GM21737 (cell line): ENCODE results near the gene CAP2.
"Not testable (repeated sequence)": the region's sequence is repeated elsewhere in the genome, so short reads cannot be mapped to it uniquely, and the experiment has no call there.

Experiments
- ATAC-seq: cut with Tn5 transposase; IDR thresholded peaks from one replicate; pipeline ENCODE4 v1.9.1; 2021; ENCODE audit warnings: mild to moderate bottlenecking, moderate library complexity; ENCODE audit not compliant: unreplicated experiment

Gene CAP2

DNA sequence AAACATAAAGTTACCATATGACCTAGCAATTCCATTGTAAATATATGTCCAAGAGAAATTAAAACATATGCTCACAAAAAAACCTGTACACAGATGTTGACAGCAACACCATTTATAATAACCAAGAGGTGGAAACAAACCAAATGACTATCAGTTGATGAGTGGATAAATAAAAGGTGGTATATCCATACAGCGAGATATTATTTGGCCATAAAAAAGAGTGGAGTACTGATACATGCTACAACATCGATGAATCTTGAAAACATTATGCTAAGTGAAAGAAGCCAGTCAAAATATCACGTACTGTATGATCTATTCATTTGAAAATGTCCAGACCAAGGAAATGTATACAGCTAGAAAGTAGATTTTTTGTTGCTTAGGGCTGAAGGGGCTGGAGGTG lies 2.9 kb downstream of the CAP2 start:
- ATAC-seq: no peak

DNA sequence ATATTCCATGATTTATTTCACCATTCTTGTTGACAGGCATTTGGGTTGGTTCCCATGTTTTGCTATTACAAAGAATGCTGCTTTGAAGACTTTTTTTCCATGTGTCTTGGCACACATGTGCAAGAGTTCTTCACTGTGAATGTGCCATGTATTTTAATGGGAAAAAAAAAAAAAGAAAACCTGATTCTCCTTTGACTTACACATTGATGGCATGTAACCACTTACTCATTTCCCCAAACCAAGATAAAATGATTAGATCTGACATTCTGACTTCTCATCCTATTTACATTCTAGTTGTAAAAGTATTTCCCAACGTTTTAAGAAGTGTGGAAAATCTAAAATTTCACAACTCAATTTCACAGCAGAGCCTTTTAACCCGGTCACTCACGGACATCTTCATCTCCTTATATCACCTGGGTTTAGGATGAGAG lies 4.4 kb downstream of the CAP2 start:
- ATAC-seq: no peak

DNA sequence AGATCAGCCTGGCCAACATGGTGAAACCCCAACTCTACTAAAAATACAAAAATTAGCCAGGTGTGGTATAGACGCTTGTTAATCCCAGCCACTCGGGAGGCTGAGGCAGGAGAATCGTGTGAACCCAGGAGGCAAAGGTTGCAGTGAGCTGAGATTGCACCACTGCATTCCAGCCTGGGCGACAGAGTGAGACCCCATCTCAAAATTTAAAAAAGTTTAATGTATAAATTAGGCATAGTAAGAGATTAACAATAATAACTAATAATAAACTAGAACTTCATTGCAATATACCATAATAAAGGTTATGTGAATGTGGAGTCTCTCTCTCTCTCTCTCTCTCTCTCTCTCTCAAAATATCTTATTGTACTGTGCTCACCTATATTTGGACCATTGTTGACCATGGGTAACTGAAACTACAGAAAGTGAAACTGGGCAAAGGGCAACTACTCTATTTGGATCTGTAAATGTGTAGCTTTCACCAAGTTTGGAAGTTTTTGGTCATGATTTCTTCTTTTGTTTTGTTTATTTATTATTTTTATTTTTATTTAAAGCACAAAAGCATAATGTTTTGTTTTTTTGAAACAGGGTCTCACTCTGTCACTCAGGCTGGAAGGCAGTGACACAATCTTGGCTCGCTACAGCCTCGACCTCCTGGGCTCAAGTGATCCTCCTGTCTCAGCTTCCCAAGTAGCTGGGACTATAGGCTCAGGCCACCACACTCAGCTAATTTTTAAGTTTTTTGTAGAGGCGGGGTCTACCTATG lies 12.0 kb downstream of the CAP2 start:
- ATAC-seq: not testable (repeated sequence)

DNA sequence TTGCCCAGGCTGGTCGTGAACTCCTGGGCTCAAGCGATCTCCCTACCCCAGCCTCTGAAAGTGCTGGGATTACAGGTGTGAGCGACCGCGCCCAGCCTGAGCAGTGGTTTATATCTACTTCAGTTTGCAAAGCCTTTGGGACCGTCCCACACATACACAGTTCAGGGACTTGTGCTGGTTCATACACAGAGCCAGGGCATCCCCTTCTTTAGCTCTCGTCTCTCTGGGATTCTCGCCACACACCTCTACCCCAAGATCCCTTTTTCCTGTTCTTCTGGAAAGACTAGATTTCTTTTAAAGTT lies 12.5 kb downstream of the CAP2 start:
- ATAC-seq: no peak

DNA sequence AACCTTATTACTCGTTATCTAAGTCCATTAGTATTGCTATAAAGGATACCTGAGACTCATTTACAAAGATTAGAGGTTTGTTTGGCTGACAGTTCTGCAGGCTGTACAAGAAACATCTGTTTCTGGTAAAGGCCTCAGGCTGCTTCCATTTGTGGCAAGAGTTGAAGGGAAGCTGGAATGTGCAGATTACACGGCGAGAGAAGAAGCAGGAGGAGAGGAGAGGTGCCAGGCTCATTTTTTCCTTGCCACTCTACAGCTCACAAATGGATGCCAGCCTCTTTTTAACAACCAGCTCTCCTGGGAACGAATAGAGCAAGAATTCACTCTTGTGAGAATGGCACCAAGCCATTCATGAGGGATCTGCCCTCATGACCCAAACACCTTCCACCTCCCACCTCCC lies 14.7 kb downstream of the CAP2 start:
- ATAC-seq: no peak

DNA sequence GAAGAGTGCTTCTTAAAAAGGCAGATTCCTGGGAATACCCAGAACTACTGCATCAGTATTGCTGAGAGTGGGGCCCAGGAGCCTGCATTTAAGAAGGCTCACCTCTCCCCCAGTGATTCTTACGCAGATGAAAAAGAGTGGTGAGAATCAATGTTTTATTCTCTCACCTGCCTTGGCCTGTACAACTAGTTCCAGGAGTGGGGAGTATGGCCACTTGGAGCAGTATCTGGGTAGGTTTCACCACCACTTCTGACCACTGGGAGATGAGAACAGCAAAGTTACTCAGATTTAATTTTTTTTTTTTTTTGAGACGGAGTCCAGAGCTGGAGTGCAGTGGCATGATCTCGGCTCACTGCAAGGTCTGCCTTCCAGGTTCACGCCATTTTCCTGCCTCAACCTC lies 16.9 kb downstream of the CAP2 start:
- no peak for ATAC-seq

DNA sequence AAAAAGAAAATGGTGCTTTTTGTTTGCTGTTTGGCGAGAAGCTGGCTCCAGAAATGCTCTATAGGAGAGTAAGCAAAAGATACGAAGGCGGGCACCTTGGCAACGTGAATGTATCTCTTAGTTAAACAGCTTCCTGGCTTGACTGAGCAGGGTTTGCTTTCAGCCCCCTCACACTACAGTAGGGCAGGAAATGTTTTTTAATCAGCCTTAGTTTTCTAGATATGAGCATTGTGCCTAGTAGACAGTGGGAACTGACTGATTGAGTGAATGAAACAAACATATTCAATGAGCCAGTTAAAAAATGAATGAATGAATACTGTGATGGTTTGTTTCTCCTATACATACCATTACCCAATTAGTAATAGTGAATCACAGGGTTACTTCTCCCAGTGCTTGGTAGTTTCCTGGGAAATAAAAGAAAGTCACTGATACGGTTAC lies 19.9 kb downstream of the CAP2 start:
- ATAC-seq: no peak

DNA sequence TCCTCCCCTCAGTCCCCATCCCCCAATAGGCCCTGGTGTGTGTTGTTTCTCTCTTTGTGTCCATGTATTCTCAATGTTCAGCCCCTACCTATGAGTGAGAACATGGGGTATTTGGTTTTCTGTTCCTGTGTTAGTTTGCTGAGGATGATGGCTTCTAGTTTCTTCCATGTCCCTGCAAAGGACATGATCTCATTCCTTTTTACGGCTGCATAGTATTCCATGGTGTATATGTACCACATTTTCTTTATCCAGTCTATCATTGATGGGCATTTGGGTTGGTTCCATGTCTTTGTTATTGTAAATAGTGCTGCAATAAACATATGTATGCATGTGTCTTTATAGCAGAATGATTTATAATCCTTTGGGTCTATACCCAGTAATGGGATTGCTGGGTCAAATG lies 21.0 kb downstream of the CAP2 start:
- not testable (repeated sequence) for ATAC-seq

DNA sequence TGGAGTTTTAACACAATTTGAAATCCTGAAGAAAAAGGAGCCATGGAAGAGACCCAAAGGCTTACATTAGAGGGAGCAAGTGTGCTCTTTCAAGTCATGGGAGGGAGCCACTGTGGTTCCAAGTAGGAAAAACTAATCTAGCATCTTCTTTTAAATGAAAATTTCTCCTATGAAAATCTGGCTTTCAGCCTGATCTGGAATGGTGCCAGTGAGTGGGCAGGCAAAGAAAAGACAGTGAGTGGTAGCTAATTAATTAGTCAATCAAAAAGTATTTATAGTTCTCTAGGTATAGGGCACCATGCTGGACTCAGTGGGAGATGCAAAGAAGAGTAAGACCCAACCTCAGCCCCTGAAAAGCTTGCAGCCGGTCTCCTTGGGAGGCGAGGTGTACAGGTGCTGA lies 21.9 kb downstream of the CAP2 start:
- no peak for ATAC-seq

DNA sequence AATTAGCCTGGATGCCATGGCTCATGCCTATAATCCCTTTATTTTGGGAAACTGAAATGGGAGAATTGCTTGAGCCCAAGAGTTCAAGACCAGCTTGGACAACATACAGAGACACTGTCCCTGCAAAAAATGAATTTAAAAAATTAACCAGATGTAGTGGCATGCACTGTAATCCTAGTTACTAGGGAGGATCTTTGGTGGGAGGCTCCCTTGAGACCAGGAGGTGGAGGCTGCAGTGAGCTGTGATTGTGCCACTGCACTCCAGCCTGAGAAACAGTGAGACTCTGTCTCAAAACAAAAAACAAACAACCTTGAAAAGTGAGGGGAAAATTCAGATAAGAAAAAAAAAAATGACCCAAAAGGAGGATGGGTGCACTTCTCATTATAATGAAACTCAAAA lies 23.4 kb downstream of the CAP2 start:
- ATAC-seq: no peak

DNA sequence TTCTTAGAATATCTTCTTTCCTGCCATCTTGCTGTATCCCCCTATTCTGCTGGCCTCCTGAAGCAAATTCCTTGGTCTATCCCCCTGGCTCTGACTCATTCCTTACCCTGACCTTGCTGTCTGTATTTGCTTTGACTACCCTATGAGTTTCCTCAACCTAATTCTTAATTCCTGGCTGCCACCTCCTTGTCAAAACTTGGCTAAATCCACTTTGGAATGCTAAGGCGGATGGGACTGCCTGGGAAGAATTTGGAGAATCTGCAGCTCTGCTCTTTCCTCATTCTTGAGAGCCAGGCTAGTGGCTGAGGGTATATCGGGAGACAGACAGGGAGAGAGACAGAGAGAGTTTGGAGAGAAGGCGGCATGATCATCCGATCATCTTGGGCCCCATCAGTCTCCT lies 24.4 kb downstream of the CAP2 start:
- ATAC-seq: no peak

DNA sequence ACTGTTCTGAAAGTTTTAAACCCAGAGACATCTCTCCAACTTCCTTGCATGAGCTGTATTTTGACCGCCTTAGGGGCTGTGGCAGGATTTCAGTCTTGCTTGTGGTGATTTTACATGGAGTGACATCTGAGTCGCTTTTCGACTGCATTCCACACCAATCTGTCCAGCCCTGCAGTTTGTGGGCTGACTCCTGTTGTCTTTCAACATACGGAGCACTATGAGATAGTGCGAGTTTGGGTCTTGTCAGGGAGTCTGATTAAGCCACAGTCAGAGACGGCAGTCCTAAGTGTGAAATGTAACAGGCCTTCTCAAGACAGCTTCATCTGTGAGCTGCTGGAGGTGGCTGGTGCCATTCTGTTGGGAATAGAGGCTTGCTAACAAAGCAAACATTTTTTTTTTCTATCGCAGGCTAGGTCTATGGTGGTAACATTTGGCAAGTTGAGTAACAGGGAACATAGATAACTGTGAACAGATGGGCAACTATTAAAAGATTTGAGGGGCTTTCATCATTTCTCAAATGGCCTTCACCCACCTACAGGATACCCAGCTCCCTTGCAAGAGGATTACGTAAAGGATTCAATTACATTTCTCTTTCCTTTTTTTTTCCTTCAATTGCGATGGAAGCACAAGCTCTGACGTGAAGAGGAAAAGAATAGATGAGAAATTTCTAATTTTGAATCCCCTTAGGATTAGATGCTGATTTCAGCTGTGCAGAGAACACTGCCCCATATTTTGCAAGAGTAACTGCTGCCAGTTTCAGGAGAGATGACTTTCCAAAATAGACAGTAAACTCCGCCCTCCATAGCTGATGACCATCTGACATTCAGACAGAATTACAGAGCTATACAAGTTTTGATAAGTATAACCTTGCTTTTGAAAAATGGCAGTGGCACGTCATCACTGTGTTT lies 25.1 kb downstream of the CAP2 start:
- no peak for ATAC-seq

DNA sequence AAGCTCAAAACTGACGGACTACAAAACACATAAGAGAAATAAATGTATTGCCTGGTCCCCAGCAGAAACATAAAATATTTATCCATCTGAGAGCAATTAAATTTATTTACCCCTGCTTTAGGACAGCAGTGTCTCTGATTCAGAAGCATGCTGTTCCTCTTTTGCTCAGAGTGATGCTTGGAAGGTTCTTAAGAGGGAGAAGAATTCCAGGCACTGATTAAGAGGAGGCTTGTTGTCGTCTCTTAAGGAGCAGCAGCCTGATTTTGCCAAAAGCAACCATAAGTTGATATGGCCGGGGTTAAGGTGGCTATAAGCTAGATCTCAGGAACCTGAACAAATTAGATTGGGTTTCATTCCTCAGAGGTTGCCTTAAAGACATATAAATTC lies 25.8 kb downstream of the CAP2 start:
- no peak for ATAC-seq

DNA sequence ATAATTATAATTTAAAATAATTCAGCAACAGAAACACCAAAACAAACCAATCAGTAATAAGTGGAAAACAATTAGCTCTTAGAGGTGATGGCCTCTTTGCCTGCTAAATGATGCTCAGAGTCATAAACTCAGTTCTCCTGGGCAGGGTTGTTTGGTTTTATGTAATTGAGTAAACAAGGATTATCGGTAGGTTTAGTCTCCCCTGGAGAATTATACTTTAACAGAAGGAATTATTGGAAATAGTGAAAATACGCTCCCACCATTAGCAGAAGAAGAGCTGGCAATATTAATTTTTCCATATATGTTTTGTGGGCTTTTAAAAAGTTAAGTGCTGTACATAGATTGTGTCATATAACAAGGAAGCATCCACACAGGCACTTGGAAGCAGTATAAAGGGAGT lies 27.0 kb downstream of the CAP2 start:
- ATAC-seq: no peak

DNA sequence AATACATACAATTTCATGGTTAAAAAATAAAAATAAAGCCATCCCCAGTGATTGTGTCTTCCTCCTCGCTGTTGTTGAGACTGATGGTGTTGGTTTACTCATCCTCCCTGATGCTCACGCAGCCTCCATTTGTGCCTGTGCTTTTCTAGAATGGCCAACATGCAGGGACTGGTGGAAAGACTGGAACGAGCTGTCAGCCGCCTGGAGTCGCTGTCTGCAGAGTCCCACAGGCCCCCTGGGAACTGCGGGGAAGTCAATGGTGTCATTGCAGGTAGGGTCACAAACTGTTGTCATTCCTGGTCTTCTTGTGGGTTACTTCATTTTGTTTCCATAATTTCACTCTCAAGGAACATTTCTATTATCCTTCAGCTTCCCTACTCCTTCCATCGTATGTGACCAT lies 28.0 kb downstream of the CAP2 start:
- ATAC-seq: no peak

DNA sequence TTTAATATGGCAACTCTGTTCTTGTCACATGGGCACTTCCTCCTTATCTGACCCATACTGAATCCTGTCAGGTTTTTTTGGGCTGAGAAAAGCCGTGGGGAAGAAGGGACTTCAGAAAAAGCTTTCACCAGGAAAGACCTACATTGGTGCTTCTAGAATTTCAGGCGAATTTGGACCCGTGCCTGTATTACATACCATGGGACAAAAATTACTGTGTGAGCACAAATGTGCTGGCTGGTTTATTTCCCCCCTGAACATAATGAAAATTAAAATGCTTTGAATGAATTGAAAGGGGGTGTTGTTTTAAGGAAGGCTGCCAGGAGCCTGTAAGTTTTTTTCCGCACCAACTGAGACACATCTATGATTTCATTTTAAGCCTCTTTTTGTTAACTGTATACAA lies 29.6 kb downstream of the CAP2 start:
- no peak for ATAC-seq

DNA sequence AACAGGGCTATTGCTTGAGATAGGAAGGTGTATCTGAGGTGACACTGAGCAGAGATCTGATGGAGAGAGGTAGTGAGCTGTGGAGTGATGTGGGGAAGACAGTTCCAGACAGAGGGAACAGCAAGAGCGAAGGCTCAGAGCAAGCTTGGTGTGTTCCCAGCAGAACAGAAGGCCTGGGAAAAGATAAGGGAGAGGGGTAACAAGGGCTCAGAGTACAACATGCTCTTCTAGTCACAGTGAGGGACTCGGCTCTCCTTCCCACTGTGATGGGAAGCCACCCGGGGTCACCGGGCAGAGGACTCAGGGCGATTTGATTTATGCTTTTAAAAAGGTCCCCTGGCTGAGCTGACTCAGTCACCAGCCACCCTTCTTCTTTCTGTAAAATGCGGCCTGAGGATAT lies 33.7 kb downstream of the CAP2 start:
- no peak for ATAC-seq

DNA sequence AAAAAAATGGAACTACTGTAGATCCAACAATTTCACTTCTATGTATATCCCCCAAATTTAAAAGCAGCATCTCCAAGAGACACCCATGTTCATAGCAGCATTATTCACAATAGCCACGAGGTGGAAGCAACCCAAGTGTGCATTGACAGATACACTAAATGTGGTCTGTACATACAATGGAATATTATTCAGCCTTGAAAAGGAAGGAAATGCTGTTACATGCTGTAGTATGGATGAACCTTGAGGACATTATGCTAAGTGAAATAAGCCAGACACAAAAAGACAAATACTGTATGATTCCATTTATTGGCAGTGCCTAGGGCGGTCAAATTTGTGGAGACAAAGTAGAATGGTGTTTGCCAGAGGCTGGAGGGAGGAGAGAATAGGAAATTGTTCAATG lies 34.2 kb downstream of the CAP2 start:
- no peak for ATAC-seq

DNA sequence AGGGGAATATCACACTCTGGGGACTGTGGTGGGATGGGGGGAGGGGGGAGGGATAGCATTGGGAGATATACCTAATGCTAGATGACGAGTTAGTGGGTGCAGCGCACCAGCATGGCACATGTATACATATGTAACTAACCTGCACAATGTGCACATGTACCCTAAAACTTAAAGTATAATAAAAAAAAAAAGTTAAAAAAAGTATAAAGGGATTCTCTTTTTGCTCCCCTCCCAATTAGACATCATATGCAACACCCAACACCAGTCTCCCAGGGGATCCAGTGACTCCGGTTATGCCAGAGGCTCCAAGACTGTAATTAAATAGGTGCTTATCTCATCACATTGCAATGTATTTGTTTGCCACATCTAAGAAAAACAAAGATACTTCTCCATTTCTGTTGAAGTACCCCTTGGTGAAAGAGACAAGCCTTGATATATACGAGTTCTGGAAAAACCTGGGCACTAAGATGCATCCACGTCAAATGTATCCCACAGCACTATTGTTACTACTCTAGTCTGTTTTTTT lies 35.3 kb downstream of the CAP2 start:
- ATAC-seq: not testable (repeated sequence)

DNA sequence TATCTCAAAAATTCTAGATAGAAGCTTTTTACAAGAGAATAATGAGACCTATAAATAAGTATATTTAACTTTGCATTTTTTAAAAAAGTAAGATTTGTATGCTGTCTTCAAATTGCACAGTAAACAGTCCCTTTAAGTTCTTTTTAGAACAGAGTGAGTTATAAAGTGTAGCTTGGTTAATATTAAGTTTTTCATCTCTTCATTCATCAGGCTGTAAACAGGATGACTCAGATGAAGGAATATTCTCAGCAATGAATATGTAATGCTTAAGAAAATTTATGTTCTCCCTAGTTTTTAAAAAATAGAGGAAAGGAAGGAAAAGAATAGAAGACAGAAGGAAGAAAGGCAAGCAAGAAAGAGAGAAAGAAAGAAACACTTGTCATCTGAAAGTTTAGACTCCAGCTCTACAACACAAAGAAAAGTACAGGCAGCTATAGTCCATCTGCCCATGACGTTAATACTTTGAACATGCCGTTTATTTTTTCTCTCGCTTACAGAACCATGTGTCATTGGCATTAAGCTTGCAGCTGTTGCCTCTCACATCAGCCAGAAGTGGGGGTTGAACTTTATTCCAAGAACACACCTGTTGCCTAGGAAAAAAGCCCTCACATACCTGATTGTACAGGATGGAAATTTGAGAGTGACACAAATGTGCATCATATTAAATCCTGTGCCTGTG lies 36.1 kb downstream of the CAP2 start:
- no peak for ATAC-seq

DNA sequence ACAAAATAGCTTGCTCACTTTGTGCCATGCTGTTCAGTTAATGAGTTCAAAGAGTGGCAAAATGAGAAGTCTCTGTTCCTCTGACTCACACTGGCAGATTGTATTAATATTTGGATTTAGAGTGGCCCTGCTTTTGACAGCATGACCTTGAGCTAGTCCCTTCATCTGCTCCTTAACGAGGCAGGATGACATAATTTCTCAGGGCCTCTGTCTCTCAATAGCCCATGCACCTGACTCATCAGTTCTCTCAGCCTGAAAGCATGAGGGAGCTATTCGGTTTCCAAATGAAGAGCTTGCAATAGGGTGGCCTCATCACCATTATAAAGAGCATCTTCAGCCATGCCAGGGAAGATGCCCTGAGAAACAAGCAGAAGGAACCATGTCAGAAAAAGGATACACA lies 38.2 kb downstream of the CAP2 start:
- no peak for ATAC-seq

DNA sequence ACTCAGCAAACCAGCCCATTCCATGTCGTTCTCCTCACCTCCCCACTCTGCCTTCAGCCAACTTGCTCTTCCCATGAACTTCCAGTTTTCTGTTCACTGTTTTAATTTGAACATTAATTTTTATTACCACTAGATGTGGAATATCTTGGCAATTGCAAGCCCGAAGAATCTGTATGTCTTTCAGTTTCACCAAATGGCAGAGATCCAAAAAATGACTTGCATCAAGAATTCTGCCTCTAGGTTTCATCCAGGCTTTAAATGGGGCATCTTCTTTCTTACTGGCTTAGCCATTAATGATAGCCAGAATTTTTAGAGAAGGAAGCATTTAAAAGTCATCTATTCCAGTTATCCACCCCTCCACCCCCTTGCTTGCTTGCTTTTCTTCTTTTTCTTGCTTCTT lies 39.0 kb downstream of the CAP2 start:
- ATAC-seq: no peak
